ENCODE data around the gene LURAP1L. TPM values are rescaled to one million over a fixed set of nuclear protein-coding genes. Genes with fewer than 3 reads are reported as not detected.

LURAP1L gene
- total RNA-seq: 9.0 and 33.0 TPM in 2 replicates

GRCh38 chr9:12774861-12775678 is at the start of gene LURAP1L:
Gene LURAP1L, plus strand, starts transcription at chr9:12775020. Its CDS starts 696 bp downstream, at chr9:12775716.

Other genes with a start within 250 kb of the LURAP1L start
- gene TYRP1, start 81.6 kb upstream of the LURAP1L start, total RNA-seq: 0.46 and 12.8 TPM in 2 replicates

Data from smooth muscle cell of the umbilical artery (primary cell).